SH-SY5Y (cell line): ENCODE results near the gene MOV10.

Source experiments
- GATA2 ChIP-seq: IDR thresholded peaks from 2 replicates; pipeline ENCODE4 v1.6.1; 2011; ENCODE audit warnings: mild to moderate bottlenecking, low read depth, low read length
- GATA3 ChIP-seq: IDR thresholded peaks from 2 replicates; pipeline ENCODE4 v1.6.1; 2011; ENCODE audit warnings: low read depth, mild to moderate bottlenecking, low read length, moderate library complexity

DNA sequence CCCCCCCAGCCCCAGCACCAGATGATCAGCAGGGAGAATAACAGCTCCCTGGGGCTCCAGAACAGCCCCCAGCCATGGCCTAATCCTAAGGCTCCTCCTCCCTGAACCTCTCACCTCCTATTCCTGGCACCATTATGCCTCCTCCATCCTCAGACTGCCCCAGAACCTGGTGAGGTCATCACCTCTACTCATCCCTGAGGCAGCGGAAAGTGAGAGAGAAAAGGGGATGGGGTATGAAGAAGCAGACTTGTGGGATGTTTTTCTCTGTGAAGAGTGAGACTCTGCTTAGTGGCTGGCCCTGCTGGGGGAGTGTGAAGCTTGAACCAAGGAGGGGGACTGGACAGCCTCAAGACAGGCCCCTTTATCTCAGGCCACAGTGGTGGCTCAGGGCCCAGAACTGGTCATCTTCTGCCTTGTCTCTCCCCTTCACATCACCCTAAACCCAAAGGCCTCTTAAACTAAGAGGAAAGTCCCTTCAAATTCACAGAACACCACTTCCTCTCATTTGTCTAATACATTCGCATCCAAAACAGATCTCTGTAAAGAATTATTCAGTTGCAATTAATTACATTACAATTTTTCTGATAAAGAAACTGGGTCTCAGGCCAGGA lies 42.9 kb downstream of the MOV10 start:
- no peak for TF ChIP-seq GATA2
- no peak for TF ChIP-seq GATA3
